GM21526 (cell line): Measurements from ENCODE around the gene PEPD.

Experiments
- ATAC-seq: cut with Tn5 transposase; IDR thresholded peaks from one replicate; pipeline ENCODE4 v1.9.1; 2021; ENCODE audit warnings: moderate library complexity; ENCODE audit not compliant: unreplicated experiment, low FRiP score

Gene PEPD

DNA sequence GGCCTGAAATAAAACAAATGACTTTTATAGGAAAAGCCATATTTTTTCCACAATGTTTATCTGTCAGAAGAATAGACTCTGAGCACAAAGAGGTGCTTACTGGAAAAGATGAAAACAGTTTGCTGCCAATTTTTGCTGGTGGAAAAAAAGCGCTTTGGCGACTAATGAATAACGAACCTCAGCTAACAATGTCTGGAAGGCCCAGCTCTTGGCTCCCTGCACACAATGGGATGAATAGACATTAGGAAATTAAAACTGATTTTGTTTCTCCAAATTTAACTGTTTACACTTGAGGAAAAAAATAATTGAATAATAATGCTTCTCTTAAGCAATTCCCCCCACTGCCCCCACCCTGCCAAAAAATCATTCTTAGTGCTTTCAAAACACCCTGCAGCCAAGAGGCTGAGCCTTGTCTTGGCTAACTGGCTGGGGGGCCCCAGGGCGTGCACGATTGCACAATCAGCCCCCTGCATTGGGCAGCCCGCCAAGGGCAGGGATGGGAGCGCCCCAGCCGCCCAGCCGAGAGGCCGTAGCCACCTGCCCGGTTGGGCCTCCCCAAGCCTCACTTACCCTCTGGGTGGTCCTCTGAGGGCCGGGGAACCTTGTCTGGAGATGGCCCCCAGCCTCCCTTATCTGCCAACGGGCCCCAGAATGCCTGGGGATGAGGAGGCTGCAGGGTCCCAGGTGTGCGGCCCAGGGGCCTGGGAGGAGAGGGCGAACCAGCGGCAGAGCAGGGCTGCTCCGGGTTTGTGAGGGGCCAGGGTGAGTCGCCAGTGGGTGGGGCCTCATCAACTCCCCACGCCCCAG is 131.3 kb downstream of the PEPD start:
- ATAC-seq: no peak

DNA sequence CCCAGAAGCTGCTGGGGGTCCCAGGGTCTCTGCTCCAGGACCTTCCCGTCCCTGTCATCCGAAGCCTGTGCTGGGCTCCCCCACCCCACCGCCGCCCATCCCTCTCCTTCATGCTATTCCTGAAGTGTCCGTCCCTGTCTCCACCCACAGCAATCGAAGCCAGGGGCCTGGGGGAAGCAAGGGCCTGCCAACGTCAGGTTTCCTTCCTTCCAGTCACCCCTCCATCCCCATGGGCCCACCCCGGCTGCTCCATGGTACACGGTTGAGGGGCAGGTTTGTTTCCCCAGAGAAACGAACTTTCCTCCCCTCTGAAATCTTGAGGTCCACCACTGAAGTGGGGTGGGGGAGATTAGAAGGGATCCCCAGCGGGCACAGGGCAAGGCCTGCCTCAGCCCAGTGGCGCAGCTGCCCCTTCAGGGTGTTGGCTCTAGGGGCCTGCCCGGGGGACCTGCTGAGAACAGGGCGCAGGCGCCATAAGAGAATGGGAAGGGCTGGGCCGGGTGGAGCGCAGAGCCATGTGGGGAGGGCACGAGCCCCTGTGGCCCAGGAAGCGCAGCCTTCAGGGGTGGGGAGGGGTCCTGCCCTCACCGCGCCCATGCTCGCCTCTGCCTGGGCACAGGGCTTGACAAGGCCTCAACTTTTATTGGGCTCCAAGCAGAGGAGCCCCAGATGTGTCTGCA is 132.0 kb downstream of the PEPD start:
- no peak for ATAC-seq

- no peak for ATAC-seq
Observed at GRCh38 chr19:33388725-33389420, 132.7 kb downstream of the PEPD start.

GRCh38 chr19:33388231-33388724 is 133.3 kb downstream of the PEPD start:
- no peak for ATAC-seq

- ATAC-seq: no peak
Observed at GRCh38 chr19:33387351-33388230, 134.0 kb downstream of the PEPD start.

DNA sequence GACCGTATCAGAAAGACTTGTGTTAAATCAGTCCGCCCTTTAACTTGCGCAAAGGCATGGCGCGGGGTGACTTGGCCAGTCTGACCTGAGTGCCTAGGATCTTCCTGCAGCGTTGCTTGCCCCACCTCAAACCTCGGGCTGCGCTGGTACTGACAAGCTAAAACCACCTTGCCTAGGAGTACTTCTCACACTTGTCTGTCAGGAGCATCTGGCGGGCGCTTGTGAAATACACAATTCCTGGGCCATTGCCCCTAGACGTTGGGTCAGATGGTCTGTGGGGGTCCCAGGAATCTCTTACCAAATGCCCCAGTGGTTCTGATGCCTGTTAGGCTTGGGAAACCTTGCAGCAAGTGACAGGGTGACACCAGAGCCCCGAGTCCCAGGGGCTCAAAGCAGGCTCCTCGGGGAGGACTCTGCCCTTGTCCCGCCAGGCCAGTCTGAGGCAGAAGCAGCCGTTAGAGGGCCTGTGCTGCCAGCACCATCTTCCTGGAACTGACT is 135.2 kb downstream of the PEPD start:
- ATAC-seq: no peak

DNA sequence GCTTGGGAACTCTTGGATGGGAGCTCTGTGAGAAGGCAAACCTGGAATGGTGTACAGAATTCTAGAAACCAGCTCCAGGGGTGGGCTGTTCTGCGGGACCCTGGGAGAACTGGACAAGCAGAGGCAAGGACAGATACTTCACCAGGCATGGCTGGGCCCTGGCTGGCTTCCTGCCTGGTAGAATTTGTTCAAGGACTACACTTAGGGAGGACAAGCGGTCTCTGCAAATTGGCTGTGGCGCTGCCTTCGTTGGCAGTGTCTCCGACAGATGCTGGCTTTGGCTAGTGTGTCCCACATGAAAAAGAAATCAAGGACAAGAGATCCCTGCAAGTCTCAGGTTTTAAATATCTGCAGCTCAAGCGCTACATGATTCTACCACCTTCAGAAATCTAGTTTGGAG is 135.6 kb downstream of the PEPD start:
- no peak for ATAC-seq

DNA sequence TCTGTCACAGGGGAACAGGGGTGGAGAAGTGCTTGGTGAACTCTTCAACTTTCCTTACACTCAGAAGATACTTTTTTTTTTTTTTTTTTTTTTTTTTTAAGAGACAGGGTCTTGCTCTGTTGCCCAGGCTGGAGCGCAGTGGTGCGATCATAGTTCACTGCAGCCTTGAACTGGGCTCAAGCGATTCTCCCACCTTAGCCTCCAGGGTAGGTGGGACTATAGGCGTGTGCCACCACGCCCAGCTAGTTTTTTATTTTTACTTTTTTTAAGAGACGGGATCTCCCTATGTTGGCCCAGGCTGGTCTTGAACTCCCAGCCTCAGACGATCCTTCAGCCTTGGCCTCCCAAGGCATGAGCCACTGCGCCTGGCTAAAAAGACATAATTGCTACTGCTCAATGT is 136.6 kb downstream of the PEPD start:
- ATAC-seq: no peak

DNA sequence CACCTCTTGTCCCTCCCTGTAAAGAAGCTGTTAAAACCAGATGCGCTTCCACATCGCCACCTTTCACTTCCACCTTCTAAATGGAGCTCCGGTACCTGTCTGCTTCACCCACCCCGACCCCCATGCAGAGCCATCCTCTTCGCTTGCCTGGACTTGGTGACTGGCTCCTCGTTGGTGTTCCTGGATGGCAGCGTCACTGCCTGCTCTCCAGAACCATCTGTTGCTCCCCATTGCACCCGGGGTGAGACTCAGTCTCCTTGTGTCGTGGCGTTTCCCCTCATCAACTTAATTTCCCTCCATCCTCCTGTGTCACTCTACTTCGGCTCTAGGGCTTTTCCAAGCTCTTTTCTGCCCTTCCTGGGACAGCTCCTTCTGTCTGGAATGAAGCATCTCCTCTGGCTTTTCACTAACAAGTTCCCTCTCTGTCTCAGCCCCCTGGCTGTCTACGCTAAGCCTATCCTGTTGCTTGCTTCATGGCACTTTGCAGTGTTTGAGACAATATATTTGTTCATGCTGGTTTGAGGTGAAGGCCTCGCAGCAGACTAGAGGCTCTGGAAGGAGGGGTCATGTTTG is 137.8 kb downstream of the PEPD start:
- ATAC-seq: no peak

- ATAC-seq: no peak
Observed at GRCh38 chr19:33382982-33383381, 138.6 kb downstream of the PEPD start.

DNA sequence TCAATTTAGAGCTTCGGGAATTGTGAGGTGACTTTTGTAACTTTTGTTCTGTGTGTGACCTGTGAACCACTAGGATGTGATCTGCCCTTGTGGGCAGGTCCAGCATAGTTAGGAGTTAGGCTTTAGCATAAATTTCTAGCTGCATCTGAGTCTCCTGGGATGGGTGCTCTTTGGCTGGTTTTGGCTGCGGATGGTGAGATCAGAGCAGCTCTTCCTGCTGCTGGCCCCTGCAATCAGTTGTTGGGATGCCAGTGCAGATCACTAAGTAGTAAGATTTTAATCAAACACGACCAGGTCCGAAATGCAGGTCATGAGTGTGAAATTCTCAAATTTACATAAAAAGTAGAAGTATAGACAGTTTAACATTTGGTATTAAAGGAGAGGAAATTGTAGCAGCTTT is 139.6 kb downstream of the PEPD start:
- no peak for ATAC-seq

DNA sequence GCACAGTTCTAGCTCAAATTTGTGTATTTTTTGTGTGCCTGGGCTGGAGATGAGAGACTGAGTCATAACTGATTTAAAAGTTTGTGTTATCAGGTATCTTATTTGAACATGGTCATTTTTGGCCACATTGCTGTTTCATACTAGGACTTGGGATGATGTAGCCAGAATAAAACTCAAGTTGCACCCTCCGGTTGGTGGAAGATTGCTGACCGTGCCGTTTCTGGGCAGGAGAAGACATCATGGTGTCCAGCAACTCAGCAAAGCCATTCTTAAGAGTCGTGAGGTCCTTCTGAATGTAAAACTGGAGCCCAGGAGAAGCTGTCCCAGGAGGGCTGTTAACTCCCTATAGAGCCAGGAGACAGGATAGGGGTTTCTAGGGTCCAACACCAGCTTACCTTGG is 140.5 kb downstream of the PEPD start:
- no peak for ATAC-seq

- ATAC-seq: no peak
Observed at GRCh38 chr19:33379151-33379829, 142.3 kb downstream of the PEPD start.

DNA sequence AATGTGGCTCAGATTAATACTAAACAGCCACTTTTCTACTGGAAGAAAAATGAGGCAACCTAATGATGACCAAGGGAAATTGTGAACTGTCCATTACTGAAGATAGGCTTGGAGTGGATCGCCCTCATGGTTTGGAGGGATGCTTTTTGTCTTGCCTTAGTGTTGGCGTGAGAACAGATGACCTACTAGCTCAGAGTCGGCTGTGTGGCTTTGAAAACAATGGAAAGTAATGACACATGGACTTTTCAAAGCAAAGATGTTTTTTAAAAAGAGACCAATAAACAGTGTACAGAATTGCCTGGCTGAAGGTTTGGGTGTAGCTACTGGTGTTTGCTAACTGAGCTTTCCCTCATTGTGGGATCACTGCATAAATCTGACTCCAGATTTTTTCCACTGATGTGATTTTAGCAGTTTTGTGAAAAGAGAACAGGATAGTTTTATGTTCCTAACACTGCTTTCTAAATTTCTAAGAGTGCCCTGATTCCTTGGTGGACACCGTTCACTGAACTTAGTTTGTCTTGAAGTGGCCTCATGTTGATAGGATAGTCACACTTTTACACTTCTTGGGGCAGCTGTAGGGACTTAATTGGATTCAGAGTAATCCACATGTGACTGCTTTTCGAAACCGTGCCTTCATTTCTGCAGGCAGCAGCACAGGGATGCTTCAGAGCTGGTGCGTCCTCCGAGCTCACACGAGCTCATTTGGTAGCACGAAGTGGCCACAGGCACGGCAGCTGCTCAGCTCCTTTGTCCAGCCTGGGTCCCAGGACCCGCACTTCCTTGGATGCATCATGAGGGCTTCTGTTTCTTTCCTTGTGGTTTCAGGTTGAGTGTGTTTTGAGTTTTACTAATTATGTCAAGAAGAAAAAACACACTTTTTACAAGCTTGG is 143.8 kb downstream of the PEPD start:
- ATAC-seq: no peak

DNA sequence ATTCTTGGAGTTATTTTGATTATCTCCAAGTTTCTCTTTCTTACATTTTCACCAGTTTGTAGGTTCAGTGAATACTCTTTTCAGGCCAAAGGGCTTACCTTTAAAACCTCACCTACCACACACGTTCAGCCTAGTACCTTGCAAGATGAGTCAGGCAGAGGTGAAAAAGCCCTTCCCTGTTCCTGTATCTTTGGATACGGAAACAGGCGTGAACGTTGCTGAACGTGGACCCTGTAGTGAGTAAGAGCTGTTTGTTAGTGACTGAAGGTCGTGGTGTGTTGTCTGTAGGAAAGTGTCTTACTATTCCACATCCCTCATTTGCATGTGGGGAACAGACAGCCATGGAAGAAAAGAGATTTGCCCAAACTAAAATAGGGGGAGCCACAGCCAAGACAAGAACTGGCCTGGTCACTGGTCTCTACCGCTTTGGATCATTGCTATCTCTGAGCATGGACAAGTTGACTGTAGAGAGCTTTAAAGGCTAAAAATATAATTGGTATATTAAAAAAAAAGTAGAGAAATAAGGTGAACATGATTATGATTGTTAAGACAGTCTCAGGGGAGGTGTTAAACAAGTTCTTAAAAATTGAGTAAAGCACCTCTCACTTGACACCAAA is 144.5 kb downstream of the PEPD start:
- ATAC-seq: no peak

DNA sequence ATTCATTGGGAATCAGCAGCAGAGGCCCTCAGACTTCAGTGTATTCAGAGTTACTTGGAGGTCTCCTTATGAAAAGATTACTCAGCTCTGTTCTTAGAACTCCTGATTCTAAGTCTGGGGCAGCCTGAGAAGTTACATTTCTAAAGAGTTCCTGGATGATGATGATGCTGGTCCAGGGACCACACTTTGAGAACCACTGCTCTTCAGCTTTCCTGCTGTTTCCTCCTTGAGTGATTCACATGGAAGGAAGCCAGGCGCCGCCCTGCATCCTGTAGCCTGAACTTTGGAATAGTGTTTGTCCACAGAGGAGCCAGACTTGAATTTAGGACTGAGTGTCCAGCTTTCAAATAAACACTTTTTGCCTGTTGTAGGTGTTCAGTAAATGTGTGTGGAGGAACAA is 145.2 kb downstream of the PEPD start:
- ATAC-seq: no peak

DNA sequence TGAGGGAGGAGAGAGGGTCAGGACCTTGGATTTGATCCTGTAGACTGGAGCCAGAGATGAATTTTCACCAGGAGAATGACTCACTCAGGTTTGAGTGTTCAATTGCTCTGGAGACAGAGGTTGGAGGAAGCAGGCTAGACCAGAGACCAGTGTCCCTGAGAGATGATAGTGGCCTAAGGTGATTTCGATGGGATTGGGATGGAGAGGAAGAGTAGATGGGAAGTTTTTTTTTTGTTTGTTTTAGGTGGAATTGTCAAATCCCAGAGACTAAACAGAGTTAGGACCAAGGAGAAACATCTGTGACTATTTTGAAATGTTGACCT is 145.8 kb downstream of the PEPD start:
- no peak for ATAC-seq

DNA sequence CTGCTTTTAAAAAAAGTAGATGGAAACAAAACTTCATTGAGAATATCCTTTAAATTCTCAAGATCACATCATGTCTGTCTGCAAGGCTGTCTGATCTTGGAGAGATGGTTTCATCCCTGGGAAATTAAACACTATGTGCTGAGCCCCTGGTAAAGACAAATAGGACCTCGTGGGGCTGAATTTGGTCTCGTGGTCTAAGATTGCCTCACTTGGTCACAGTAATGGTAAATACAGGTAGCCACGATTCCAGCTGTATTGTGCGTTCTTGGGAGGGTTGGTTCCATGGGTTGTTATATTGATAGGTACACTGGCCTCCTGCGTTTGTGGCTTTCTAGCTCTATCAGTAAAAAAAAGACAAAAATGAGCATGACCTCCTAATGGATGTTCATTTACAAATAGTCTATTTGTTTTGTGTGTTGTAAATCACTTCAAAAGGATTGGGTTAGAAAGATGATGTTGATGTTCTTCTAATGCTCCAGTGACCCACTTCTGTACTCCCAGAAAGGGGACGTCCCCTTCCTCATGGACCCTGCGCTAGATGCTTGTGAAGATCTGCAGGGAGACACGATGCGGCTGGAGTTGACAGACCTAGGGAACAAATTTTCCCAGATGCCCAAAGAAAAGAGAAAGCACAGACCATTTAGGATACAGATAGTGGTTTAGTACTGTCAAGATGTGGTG is 146.3 kb downstream of the PEPD start:
- no peak for ATAC-seq
